ENCODE measurements around the gene NLRP6. TPM values are rescaled to one million over a fixed set of nuclear protein-coding genes. Genes with fewer than 3 reads are reported as not detected.
"Not testable (repeated sequence)": the region's sequence is repeated elsewhere in the genome, so short reads cannot be mapped to it uniquely, and the experiment has no call there.

The NLRP6 gene
- total and polyA plus RNA-seq, 4 experiments from 2014 or later, result 1.4 to 26.3 (median 18.4) TPM

- Mint-ChIP-seq H3K36me3 (peaks cover 8 to 39% of the 10 kb centered on the region in 2 donors), H3K27me3 (no peaks in the 10 kb centered on the region), H3K4me3 (peak within 1 kb of the TSS; percentile 98 to 100 (median 99)), H3K27ac (peak within 1 kb of the TSS; percentile 97 to 100 (median 100)), H3K4me1 (peaks cover 23 to 56% (median 37%) of the 10 kb centered on the region in 4 donors), H3K9me3 (no peaks in the 10 kb centered on the region)
- ChIA-PET POLR2A (ENCODE audit: partially characterized antibody) (interaction anchor here (0.8 to 10.9 kb wide), 26 partner anchors 10 to 460 kb away, joined by 3 to 144 read pairs (median 5); partner anchors contain the start of genes BET1L, IFITM5, NLRP6 and PGGHG), CTCF (ENCODE audit: partially characterized antibody) (interaction anchor here (1.0 to 2.9 kb wide), 5 partner anchors 10 to 212 kb away, joined by 3 to 20 read pairs (median 4); partner anchors contain the start of genes BET1L and RIC8A)
- Histone ChIP-seq H3K27ac (ENCODE audit: low read depth, low read length) (peak within 1 kb of the TSS; percentile 100), H3K4me3 (ENCODE audit: low read length in 2 of 2) (peak within 1 kb of the TSS; percentile 96 to 100), H3K9me3 (ENCODE audit: control insufficient read depth in 1 of 2, low read length in 2 of 2) (no peaks in the 10 kb centered on the region), H3K4me1 (ENCODE audit: insufficient read depth, low read length) (peaks cover 22% of the 10 kb centered on the region), H3K27me3 (ENCODE audit: insufficient read depth, low read length) (no peaks in the 10 kb centered on the region), H3K36me3 (ENCODE audit: insufficient read depth, low read length) (peaks cover 8% of the 10 kb centered on the region)
- intact Hi-C loops (cut with micrococcal nuclease), result loop anchor here (1.0 to 5.0 kb wide), 5 partner anchors 29 to 270 kb away; partner anchors contain the start of genes BET1L, PGGHG and RIC8A
- peak; percentile 87 to 91 (median 89) for DNase-seq
Observed at GRCh38 chr11:235997-236773, 42.0 kb upstream of the NLRP6 start, which contains the start of gene SIRT3. Gene SIRT3 (minus strand): TSS chr11:236342. CDS start chr11:236328, 14 bp downstream.

- POLR2A ChIA-PET (ENCODE audit: partially characterized antibody), result interaction anchor here (0.7 to 10.9 kb wide), 29 partner anchors 9 to 459 kb away, joined by 3 to 144 read pairs (median 5); partner anchors contain the start of genes ANO9, BET1L, HRAS and IFITM5
- intact Hi-C loops (cut with micrococcal nuclease), result loop anchor here (1.0 to 5.0 kb wide), 5 partner anchors 30 to 269 kb away; partner anchors contain the start of genes BET1L, PGGHG and RIC8A
- no peaks in the 10 kb centered on the region for H3K9me3 ChIP-seq (ENCODE audit: control insufficient read depth in 1 of 2, low read length in 2 of 2)
- peaks cover 13% of the 10 kb centered on the region for H3K36me3 ChIP-seq (ENCODE audit: insufficient read depth, low read length)
- peak within 1 kb of the TSS; percentile 100 for H3K27ac ChIP-seq (ENCODE audit: low read depth, low read length)
- H3K4me3 ChIP-seq (ENCODE audit: low read length in 2 of 2), result peak within 1 kb of the TSS; percentile 96 to 100
- Mint-ChIP-seq H3K9me3 (no peaks in the 10 kb centered on the region), H3K27me3 (no peaks in the 10 kb centered on the region), H3K4me3 (peak within 1 kb of the TSS; percentile 98 to 100 (median 99)), H3K27ac (peak within 1 kb of the TSS; percentile 97 to 100 (median 100)), H3K4me1 (peaks cover 31 to 64% (median 46%) of the 10 kb centered on the region in 4 donors), H3K36me3 (peaks cover 17 to 48% of the 10 kb centered on the region in 2 donors)
- H3K4me1 ChIP-seq (ENCODE audit: insufficient read depth, low read length), result peaks cover 22% of the 10 kb centered on the region
- peak; percentile 85 to 90 (median 88) for DNase-seq
- CTCF ChIA-PET (ENCODE audit: partially characterized antibody), result interaction anchor here (0.8 to 2.9 kb wide), 13 partner anchors 9 to 214 kb away, joined by 3 to 20 read pairs (median 3); partner anchors contain the start of genes BET1L and RIC8A
- H3K27me3 ChIP-seq (ENCODE audit: insufficient read depth, low read length), result no peaks in the 10 kb centered on the region
Observed at GRCh38 chr11:236774-237767, 41.1 kb upstream of the NLRP6 start, which contains the start of gene PSMD13. Gene PSMD13 (plus strand): TSS chr11:236976. CDS start chr11:237050, 74 bp downstream.

- Histone ChIP-seq H3K4me1 (ENCODE audit: insufficient read depth, low read length) (peaks cover 22% of the 10 kb centered on the region), H3K27ac (ENCODE audit: low read depth, low read length) (peak overlapping the region; percentile 100), H3K36me3 (ENCODE audit: insufficient read depth, low read length) (peaks cover 23% of the 10 kb centered on the region)
- H3K36me3 Mint-ChIP-seq, result peaks cover 24 to 57% of the 10 kb centered on the region in 2 donors
- H3K4me3 ChIP-seq (ENCODE audit: low read length in 2 of 2); H3K27me3 Mint-ChIP-seq; H3K9me3 Mint-ChIP-seq; DNase-seq; H3K9me3 ChIP-seq (ENCODE audit: control insufficient read depth in 1 of 2, low read length in 2 of 2); H3K27me3 ChIP-seq (ENCODE audit: insufficient read depth, low read length): not testable (repeated sequence)
- peak overlapping the region in 6 of 8 donors; percentile 1 to 100 (median 58) for H3K4me3 Mint-ChIP-seq
- H3K4me1 Mint-ChIP-seq, result peaks cover 34 to 71% (median 51%) of the 10 kb centered on the region in 4 donors
- POLR2A ChIA-PET (ENCODE audit: partially characterized antibody), result interaction anchor here (1.5 to 10.9 kb wide), 7 partner anchors 12 to 297 kb away, joined by 5 to 144 read pairs (median 5); partner anchors contain the start of genes BET1L, HRAS, PGGHG and RIC8A
- intact Hi-C loops (cut with micrococcal nuclease), result loop anchor here (5.0 kb wide), 1 partner anchor 49 kb away; the partner anchor contains the start of gene PGGHG
- peak overlapping the region in 6 of 7 donors; percentile 29 to 100 (median 82) for H3K27ac Mint-ChIP-seq
- CTCF ChIA-PET (ENCODE audit: partially characterized antibody), result interaction anchor here (1.0 to 2.9 kb wide), 6 partner anchors 13 to 212 kb away, joined by 3 to 20 read pairs (median 4); partner anchors contain the start of genes BET1L and RIC8A
Observed at GRCh38 chr11:238346-238745, 39.9 kb upstream of the NLRP6 start.

DNA sequence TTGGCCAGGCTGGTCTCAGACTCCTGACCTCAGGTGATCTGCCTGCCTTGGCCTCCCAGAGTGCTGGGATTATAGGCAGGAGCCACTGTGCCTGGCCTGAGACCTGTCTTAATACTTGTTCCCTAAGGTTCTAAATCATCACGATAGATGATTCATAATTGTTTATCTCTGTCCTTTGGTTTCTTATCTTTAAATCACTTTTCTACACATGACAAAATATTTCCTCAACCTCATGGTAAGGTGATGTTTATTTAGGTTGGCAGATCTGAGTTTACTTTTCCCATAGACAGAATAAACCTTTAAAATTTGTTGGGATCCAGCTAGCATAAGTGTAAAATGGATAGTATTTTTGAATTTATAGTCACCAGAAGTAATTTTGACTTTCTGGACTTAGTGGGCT, 37.9 kb upstream of the NLRP6 start:
- H3K9me3 ChIP-seq (ENCODE audit: control insufficient read depth in 1 of 2, low read length in 2 of 2), result no peaks in the 10 kb centered on the region
- ChIA-PET CTCF (ENCODE audit: partially characterized antibody) (interaction anchor here (1.3 to 3.5 kb wide), 2 partner anchors 9 to 11 kb away, joined by 3 to 20 read pairs; no protein-coding TSS in a partner anchor), POLR2A (ENCODE audit: partially characterized antibody) (interaction anchor here (0.7 to 10.9 kb wide), 4 partner anchors 11 to 167 kb away, joined by 3 to 144 read pairs (median 3); partner anchors contain the start of genes BET1L and RIC8A)
- H3K27ac ChIP-seq (ENCODE audit: low read depth, low read length), result no peak overlapping the region
- peaks cover 32 to 66% (median 46%) of the 10 kb centered on the region in 4 donors for H3K4me1 Mint-ChIP-seq
- H3K27ac Mint-ChIP-seq, result peak overlapping the region in 4 of 7 donors; percentile 37 to 97 (median 56)
- H3K4me3 Mint-ChIP-seq, result peak overlapping the region in 1 of 8 donors; percentile 11
- no peak for DNase-seq
- no peak overlapping the region for H3K4me3 ChIP-seq (ENCODE audit: low read length in 2 of 2)
- peaks cover 36 to 71% of the 10 kb centered on the region in 2 donors for H3K36me3 Mint-ChIP-seq
- H3K27me3 Mint-ChIP-seq, result no peaks in the 10 kb centered on the region
- no peaks in the 10 kb centered on the region for H3K27me3 ChIP-seq (ENCODE audit: insufficient read depth, low read length)
- H3K4me1 ChIP-seq (ENCODE audit: insufficient read depth, low read length), result peaks cover 19% of the 10 kb centered on the region
- H3K9me3 Mint-ChIP-seq, result no peaks in the 10 kb centered on the region
- intact Hi-C loops (cut with micrococcal nuclease), result no loop called here
- peaks cover 41% of the 10 kb centered on the region for H3K36me3 ChIP-seq (ENCODE audit: insufficient read depth, low read length)

- Mint-ChIP-seq H3K4me1 (peaks cover 28 to 55% (median 41%) of the 10 kb centered on the region in 4 donors), H3K4me3 (peak overlapping the region in 1 of 8 donors; percentile 0)
- POLR2A ChIA-PET (ENCODE audit: partially characterized antibody), result interaction anchor here (0.9 to 10.9 kb wide), 3 partner anchors 9 to 38 kb away, joined by 3 to 144 read pairs (median 3); partner anchors contain the start of genes BET1L and RIC8A
Observed at GRCh38 chr11:241634-242033, 36.6 kb upstream of the NLRP6 start.

GRCh38 chr11:244376-244775, 33.8 kb upstream of the NLRP6 start:
- CTCF ChIA-PET (ENCODE audit: partially characterized antibody), result interaction anchor here (0.9 to 1.7 kb wide), 2 partner anchors 95 to 120 kb away, joined by 4 to 6 read pairs; no protein-coding TSS in a partner anchor

More at GRCh38 chr11:241634-242033, 36.6 kb upstream of the NLRP6 start:
- Histone ChIP-seq H3K9me3 (ENCODE audit: control insufficient read depth in 1 of 2, low read length in 2 of 2) (no peaks in the 10 kb centered on the region), H3K27me3 (ENCODE audit: insufficient read depth, low read length) (no peaks in the 10 kb centered on the region), H3K4me1 (ENCODE audit: insufficient read depth, low read length) (peaks cover 14% of the 10 kb centered on the region), H3K27ac (ENCODE audit: low read depth, low read length) (no peak overlapping the region), H3K4me3 (ENCODE audit: low read length in 2 of 2) (no peak overlapping the region), H3K36me3 (ENCODE audit: insufficient read depth, low read length) (peaks cover 50% of the 10 kb centered on the region)
- Mint-ChIP-seq H3K27me3 (no peaks in the 10 kb centered on the region), H3K36me3 (peaks cover 47 to 77% of the 10 kb centered on the region in 2 donors), H3K9me3 (no peaks in the 10 kb centered on the region), H3K27ac (peak overlapping the region in 6 of 7 donors; percentile 31 to 77 (median 55))
- DNase-seq, result no peak
- CTCF ChIA-PET (ENCODE audit: partially characterized antibody), result interaction anchor here (3.5 kb wide), 1 partner anchor 10 kb away, joined by 20 read pairs; no protein-coding TSS in a partner anchor
- intact Hi-C loops (cut with micrococcal nuclease), result no loop called here

More at GRCh38 chr11:244376-244775, 33.8 kb upstream of the NLRP6 start:
- H3K27me3 ChIP-seq (ENCODE audit: insufficient read depth, low read length), result no peaks in the 10 kb centered on the region
- H3K36me3 ChIP-seq (ENCODE audit: insufficient read depth, low read length), result peaks cover 65% of the 10 kb centered on the region
- Mint-ChIP-seq H3K4me3 (no peak overlapping the region), H3K9me3 (no peaks in the 10 kb centered on the region), H3K27ac (no peak overlapping the region), H3K27me3 (no peaks in the 10 kb centered on the region), H3K36me3 (peaks cover 72 to 82% of the 10 kb centered on the region in 2 donors), H3K4me1 (peaks cover 18 to 28% (median 25%) of the 10 kb centered on the region in 4 donors)
- H3K9me3 ChIP-seq (ENCODE audit: control insufficient read depth in 1 of 2, low read length in 2 of 2), result no peaks in the 10 kb centered on the region
- H3K4me1 ChIP-seq (ENCODE audit: insufficient read depth, low read length), result no peaks in the 10 kb centered on the region
- intact Hi-C loops (cut with micrococcal nuclease), result no loop called here
- DNase-seq, result no peak
- POLR2A ChIA-PET (ENCODE audit: partially characterized antibody), result interaction anchor here (1.0 kb wide), 1 partner anchor 24 kb away, joined by 3 read pairs; no protein-coding TSS in a partner anchor
- no peak overlapping the region for H3K4me3 ChIP-seq (ENCODE audit: low read length in 2 of 2)
- no peak overlapping the region for H3K27ac ChIP-seq (ENCODE audit: low read depth, low read length)

Measured in CD4-positive, alpha-beta memory T cell (primary cell).